Measurements from ENCODE around the gene SCN4A.
"Not testable (repeated sequence)": the region's sequence is repeated elsewhere in the genome, so short reads cannot be mapped to it uniquely, and the experiment has no call there.

The SCN4A gene

DNA sequence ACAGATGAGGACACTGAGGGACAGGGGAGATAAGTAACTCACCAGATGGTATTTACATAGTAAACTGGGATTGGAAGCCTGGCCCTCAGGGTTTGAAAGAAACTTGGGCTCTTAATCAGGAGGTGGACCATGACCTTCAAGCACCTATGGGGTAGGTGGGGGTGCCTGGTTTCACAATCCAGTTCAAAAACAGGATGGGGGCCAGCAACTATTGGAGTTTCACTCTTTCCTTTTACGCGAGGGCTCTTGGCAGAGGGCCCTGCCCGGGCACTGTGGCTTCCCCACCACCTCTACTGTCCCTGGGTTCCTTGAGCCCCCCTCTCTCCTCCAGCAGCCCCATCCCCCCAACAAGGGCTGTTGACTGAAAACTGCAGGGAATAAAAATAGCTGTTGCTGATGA lies 14.1 kb upstream of the SCN4A start:
- FAIRE-seq (no peak), DNase-seq (ENCODE audit: insufficient read length, low spot score) (no peak)

GRCh38 chr17:63985387-63986140 lies 12.8 kb upstream of the SCN4A start:
- DNase-seq (ENCODE audit: insufficient read length, low spot score) (no peak), FAIRE-seq (no peak)

DNA sequence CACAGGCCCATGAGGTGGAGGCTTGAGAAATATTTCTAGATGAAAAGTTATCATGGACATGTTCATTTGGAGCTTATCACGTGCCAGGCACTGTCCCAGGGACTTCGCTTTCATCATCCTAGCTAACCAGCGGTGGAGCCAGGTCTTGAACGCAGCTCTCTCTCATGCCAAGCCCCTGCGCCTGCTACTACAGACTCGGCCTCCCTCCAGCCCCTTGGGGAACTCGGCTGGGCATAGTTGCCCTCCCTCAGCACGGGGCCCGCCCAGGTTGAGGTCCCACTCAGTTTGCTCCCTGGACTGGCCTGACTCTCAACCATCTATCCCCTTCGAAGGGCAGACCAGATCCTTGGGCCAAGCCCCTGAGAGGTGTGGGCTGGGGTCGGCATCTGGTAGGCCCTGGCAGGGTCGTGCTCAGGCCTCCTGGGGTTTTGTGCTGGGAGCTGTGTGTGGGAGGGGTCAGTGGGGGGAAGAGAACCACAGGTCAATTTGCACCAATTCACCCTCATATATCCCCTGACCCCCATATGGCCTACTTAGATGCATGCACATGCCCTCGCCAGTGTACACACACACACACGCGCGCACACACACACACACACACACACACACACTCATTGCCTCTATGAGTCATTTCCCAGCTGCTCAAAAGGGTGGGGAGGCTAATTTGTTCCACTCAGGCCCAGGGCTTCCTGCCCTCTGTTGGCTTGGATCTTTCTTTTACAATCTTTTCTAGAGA lies 12.1 kb upstream of the SCN4A start:
- FAIRE-seq: peak; percentile 57
- peak; percentile 53 for DNase-seq (ENCODE audit: insufficient read length, low spot score)

DNA sequence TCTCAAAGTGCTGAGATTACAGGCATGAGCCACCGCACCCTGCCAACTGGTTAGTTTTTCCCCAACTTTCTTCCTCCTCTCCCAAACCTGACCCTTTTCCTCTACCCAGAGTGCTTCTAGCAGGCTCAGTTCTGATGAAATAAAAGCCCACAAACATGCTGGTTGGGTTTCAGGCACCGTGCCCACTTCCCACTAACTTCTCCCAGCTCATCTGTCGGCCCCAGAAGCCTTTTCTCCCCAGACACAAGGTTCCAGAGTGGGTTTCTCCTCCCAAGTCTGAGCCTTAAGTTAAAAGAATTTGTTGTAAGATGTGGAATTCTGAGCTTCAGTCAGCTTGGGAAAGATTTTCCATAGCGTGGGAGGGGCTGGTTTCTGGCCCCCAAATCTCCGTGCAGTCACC lies 11.5 kb upstream of the SCN4A start:
- DNase-seq (ENCODE audit: insufficient read length, low spot score) (no peak), FAIRE-seq (no peak)

GRCh38 chr17:63983320-63983719 lies 10.6 kb upstream of the SCN4A start:
- FAIRE-seq: no peak
- DNase-seq (ENCODE audit: insufficient read length, low spot score): no peak

GRCh38 chr17:63982641-63983040 lies 9.9 kb upstream of the SCN4A start:
- DNase-seq (ENCODE audit: insufficient read length, low spot score); FAIRE-seq: not testable (repeated sequence)

DNA sequence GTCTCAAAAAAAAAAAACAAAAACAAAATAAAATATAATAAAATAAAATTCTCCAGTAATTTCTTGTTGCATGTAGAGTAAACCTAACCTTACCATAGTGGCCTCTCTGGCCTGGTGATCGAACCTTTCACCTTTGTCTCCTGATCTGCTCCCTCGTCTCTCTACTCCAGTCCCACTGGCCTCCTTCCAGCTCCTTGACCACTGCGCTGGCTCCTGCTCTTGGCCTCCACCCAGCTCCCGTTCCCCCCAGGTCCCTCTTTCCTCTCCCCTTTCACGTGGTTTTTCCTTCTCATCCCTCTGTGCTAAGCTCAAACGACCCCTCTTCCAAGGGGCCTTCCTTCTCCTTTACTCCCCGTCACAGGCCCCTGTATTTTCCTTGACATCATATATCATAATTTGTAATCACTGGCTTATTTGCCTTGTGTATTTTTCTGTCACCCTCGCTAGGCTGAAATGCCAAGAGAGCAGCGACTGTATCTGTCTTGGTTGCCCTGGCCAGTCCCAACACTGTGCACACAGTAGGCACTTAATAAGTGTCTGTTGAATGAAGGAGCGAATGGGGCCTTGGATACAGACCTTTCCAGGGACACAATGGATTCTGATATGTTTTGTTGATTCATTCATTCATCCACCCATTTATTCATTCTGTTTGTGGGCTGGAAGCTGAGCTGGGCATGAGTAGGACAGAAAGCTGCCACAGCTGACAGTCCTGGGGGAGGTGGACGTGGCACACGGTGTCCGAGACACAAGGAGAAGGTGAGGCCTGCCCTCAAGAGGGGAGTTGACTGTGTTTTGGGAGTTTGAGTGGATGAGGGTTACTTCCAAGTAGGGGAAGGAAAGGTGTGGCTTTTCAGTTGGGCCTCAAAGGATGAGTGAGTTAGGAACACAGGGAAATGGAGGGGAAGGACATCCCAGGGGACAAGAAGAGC lies 5.8 kb upstream of the SCN4A start:
- DNase-seq (ENCODE audit: insufficient read length, low spot score) (no peak), FAIRE-seq (peak; percentile 20)

DNA sequence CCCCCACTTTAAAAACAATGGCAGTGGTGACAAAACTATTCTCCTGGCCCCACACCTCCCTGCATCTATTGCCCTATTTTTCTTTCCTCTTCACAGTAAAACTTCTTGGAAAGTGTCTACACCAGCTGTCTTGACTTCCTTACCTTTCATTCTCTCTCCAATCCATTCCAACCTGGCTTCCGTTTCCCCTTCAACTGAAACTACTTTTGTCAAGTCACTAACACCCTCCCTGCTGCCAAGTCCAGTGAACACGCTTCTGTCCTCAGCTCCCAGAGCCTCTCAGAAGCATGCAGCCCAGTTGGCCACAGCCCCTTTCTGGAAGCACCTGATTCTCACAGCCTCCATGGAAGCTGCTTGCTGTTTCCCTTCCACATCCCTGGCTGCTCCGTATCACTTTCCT lies 4.0 kb upstream of the SCN4A start:
- no peak for DNase-seq (ENCODE audit: insufficient read length, low spot score)
- no peak for FAIRE-seq

GRCh38 chr17:63975541-63976092 lies 2.9 kb upstream of the SCN4A start:
- DNase-seq (ENCODE audit: insufficient read length, low spot score) (no peak), FAIRE-seq (no peak)

DNA sequence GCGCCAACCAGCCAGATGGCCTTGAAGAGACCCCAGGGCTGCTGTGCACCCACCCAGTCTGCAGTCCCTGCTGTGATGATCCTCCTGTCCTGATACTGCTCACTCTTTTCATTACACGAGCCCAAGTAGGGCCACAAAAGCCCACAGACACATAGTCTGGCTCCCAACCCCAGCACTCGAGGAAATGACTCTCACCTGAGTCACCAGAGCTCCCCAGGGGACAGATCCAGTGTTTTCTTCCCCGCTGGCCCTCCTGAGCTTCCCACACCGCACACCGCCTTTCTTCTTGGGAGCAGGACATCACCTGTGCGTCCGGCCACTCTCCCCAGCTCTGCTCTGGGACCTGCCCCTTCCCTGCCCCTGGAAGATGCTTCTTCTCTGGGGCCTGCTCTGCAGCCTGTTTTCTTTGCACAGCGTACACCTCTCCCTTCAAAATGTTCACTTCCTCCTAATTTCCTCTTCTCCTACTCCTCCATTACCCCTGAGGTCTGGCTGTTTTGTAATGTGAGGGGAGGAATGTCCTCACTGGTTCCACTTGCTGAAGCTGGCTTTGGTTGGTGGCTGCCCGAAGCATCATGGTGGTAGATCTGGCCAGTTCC lies 2.0 kb upstream of the SCN4A start:
- DNase-seq (ENCODE audit: insufficient read length, low spot score) (peak; percentile 54), FAIRE-seq (peak; percentile 75)

DNA sequence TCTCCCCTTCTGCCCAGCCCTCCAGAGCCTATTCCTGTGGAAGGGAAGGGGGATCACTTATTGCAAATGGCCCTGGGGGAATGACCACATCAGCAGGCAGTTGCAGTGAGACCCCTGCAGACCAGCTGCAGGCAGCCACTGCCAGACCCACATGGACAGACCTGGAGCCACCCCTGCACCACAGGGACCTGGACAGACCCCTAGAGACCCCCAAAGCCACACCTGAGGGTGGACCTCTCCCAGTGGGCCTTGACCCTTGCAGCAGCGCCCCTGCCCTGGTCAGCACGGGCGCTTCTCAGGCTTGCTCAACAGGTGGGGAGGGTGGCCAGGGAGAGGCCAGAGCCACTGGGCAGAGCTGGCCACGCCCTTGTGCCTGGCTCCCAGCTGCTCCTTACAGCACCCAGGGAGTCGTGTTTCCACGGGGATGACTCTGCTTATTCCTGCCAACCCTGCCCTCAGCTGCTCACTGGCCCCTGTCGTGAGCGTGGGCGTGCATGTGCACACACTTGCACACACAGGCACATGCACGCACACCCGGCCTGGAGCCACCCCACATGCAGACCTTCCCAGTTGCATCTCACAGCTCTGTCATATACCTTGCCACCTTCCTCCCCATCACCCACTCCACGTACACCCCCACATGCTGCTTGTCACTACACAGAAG lies 1.3 kb upstream of the SCN4A start:
- FAIRE-seq: peak; percentile 98

GRCh38 chr17:63973247-63973646 lies 529 bp upstream of the SCN4A start:
- DNase-seq (ENCODE audit: insufficient read length, low spot score) (no peak), FAIRE-seq (no peak)

More for the DNA sequence above, 1.3 kb upstream of the SCN4A start:
- DNase-seq (ENCODE audit: insufficient read length, low spot score): peak; percentile 61

DNA sequence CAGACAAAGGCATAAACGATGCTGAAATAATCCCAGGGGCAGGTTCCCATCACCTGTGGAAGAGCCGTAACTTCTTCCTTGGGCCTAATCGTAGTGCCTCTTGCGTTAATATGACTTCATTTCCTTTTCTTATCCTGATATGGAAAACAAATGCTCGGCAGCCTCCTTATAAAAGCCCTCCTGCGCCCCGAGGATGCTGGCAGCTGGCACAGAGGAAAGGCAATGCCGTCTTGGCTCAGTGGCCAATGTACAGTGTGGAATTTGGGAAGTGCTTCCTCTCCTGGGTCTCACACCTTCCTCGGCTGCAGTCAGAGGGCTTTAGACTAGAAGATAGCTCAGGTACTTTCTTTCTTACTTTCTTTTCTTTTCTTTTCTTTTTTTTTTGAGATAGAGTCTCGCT lies 3.4 kb downstream of the SCN4A start:
- no peak for DNase-seq (ENCODE audit: insufficient read length, low spot score)
- FAIRE-seq: no peak

- DNase-seq (ENCODE audit: insufficient read length, low spot score) (no peak), FAIRE-seq (peak; percentile 95)
Observed at GRCh38 chr17:63967953-63968352, 4.8 kb downstream of the SCN4A start.

- FAIRE-seq: peak; percentile 20
- DNase-seq (ENCODE audit: insufficient read length, low spot score): no peak
Observed at GRCh38 chr17:63966646-63967264, 6.0 kb downstream of the SCN4A start.

DNA sequence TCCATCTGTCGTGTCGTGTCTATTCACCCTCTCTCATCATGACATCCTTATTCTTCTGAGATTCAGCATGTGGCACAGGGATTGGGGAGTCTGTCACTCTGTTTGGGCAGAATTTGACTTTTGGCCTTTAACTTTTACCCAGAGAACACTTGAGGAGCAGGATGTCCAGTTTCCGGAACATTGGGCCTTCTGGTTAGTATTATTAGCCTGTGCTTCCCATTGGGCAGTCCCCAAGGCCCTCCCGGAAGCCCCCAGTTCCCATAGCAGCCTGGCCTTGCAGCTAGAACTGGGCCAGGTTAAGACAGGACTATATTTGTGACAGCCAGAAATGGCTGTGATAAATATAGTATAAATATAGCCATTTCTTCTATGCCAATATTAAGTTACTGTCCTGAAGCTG lies 9.6 kb downstream of the SCN4A start:
- no peak for DNase-seq (ENCODE audit: insufficient read length, low spot score)
- no peak for FAIRE-seq

DNA sequence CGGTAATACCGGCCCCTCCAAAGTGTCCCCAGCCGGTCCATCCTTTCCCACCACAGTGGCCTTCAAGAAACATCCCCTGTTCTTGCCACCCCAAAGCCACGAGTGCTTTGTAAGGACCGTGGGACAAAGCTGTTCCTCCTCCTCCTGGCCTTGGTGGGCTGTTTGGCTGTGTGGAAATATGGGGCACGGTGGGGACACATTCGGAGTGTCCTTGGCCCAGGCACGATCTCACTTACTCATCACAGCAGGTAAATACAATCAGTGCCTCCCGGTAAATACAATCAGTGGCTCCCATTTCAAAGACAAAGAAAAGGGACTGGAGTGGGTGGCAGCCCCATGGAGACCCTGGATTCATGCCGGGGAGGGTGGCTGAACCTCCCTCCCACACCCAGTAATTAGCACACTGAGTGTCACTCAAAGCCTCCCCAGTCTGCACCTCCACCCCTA lies 10.4 kb downstream of the SCN4A start:
- FAIRE-seq (no peak), DNase-seq (ENCODE audit: insufficient read length, low spot score) (no peak)

DNA sequence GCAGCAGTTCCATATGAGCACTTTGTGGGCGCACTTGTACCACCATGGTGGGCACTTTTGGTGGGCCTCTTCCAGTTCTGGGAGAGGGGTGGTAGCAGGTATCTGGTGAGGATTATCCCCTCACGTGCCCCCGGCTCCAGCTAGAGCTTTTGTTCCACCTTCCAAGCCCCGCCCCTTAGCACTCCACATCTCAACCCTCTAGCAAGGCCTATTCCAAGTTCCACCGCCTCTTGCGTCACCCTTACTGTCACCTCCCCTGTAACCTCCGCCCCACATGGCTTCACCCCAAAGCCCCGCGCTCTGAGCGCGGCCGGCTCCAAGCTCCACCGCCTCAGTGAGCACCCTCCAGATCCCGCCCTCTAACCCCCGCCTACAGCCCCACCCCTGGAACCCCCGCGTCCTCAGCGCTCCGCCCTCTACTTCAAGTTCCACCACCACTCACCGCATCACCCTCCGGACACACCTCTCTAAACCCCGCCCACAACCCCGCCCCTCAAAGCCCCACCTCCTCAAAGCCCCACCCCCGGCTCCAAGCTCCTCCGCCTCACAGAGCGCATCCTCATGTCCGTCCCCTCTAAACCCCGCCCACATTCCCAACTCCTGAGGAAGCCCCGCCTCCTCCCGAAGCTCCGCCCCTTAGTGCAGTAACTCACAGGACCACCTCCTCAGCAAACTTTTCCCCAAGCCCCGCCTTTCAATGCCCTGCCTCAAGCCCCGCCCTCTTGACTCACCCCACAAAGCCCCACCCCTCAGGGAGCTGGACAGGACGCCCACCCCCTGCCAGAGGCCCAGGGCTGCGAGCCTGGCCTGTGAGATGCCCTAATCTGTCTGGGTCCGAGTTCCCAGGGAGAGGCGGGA lies 11.1 kb downstream of the SCN4A start:
- no peak for FAIRE-seq

More for the DNA sequence above, 11.1 kb downstream of the SCN4A start:
- peak; percentile 54 for DNase-seq (ENCODE audit: insufficient read length, low spot score)
